Measurements from ENCODE around the gene IRAK2. TPM values are rescaled to one million over a fixed set of nuclear protein-coding genes. Genes with fewer than 3 reads are reported as not detected.
"Not testable (repeated sequence)": the region's sequence is repeated elsewhere in the genome, so short reads cannot be mapped to it uniquely, and the experiment has no call there.

The IRAK2 gene
- total RNA-seq, 1 donor from 2014 or later: 10.6 TPM

- H3K27me3 ChIP-seq: no peaks in the 10 kb centered on the region
- no peaks in the 10 kb centered on the region for H3K36me3 ChIP-seq
- intact Hi-C loops (cut with DNase I): loop anchor here (10.0 kb wide), 1 partner anchor 95 kb away; the partner anchor contains the start of gene FANCD2
- no peak overlapping the region for H3K27ac ChIP-seq
- H3K4me3 ChIP-seq: no peak overlapping the region
- peaks cover 33% of the 10 kb centered on the region for H3K4me1 ChIP-seq
- no peak for DNase-seq (ENCODE audit: extremely low spot score in 2 of 2)
- TF ChIP-seq POLR2A (IDR thresholded peaks at IDR 0.05): no peak
- no peak for TF ChIP-seq POLR2AphosphoS5 (IDR thresholded peaks at IDR 0.05; ENCODE audit: insufficient read depth in 1 of 2, low read depth in 1 of 2)
- TF ChIP-seq CTCF (IDR thresholded peaks at IDR 0.05): no peak
- H3K9me3 ChIP-seq: no peaks in the 10 kb centered on the region
Measured at GRCh38 chr3:10119376-10119775, 45.3 kb upstream of the IRAK2 start.

GRCh38 chr3:10121064-10121463 lies 43.7 kb upstream of the IRAK2 start:
- intact Hi-C loops (cut with DNase I): no loop called here

GRCh38 chr3:10122724-10123123 lies 42.0 kb upstream of the IRAK2 start:
- Histone ChIP-seq H3K4me1 (peaks cover 10% of the 10 kb centered on the region), H3K9me3 (no peaks in the 10 kb centered on the region), H3K36me3 (peaks cover 0 to 25% of the 10 kb centered on the region in 2 donors), H3K27me3 (no peaks in the 10 kb centered on the region), H3K27ac (no peak overlapping the region), H3K4me3 (no peak overlapping the region)
- intact Hi-C loops (cut with DNase I): no loop called here
- TF ChIP-seq POLR2A (IDR thresholded peaks at IDR 0.05) (no peak), POLR2AphosphoS5 (IDR thresholded peaks at IDR 0.05; ENCODE audit: insufficient read depth in 1 of 2, low read depth in 1 of 2) (no peak), CTCF (IDR thresholded peaks at IDR 0.05) (no peak)
- no peak for DNase-seq (ENCODE audit: extremely low spot score in 2 of 2)

More at GRCh38 chr3:10121064-10121463, 43.7 kb upstream of the IRAK2 start:
- DNase-seq (ENCODE audit: extremely low spot score in 2 of 2): no peak
- Histone ChIP-seq H3K4me1 (peaks cover 27% of the 10 kb centered on the region), H3K4me3 (no peak overlapping the region), H3K27me3 (no peaks in the 10 kb centered on the region), H3K9me3 (no peaks in the 10 kb centered on the region), H3K36me3 (peaks cover 0 to 9% of the 10 kb centered on the region in 2 donors), H3K27ac (no peak overlapping the region)
- TF ChIP-seq POLR2AphosphoS5 (IDR thresholded peaks at IDR 0.05; ENCODE audit: insufficient read depth in 1 of 2, low read depth in 1 of 2) (no peak), POLR2A (IDR thresholded peaks at IDR 0.05) (no peak), CTCF (IDR thresholded peaks at IDR 0.05) (no peak)

GRCh38 chr3:10135872-10136271 lies 28.8 kb upstream of the IRAK2 start:
- H3K9me3 ChIP-seq; H3K27ac ChIP-seq; H3K36me3 ChIP-seq; DNase-seq (ENCODE audit: extremely low spot score in 2 of 2); H3K27me3 ChIP-seq; H3K4me1 ChIP-seq; H3K4me3 ChIP-seq; intact Hi-C loops (cut with DNase I): not testable (repeated sequence)

GRCh38 chr3:10136426-10137005 lies 28.2 kb upstream of the IRAK2 start:
- intact Hi-C loops (cut with DNase I): no loop called here
- no peaks in the 10 kb centered on the region for H3K4me1 ChIP-seq
- TF ChIP-seq CTCF (IDR thresholded peaks at IDR 0.05) (no peak), POLR2A (IDR thresholded peaks at IDR 0.05) (no peak), POLR2AphosphoS5 (IDR thresholded peaks at IDR 0.05; ENCODE audit: insufficient read depth in 1 of 2, low read depth in 1 of 2) (no peak)
- no peak overlapping the region for H3K4me3 ChIP-seq
- no peaks in the 10 kb centered on the region for H3K27me3 ChIP-seq
- no peak overlapping the region for H3K27ac ChIP-seq
- no peak for DNase-seq (ENCODE audit: extremely low spot score in 2 of 2)
- H3K9me3 ChIP-seq: no peaks in the 10 kb centered on the region
- no peaks in the 10 kb centered on the region for H3K36me3 ChIP-seq
